H1 (cell line): ENCODE measurements around the gene ADGRV1. TPM values are rescaled to one million over a fixed set of nuclear protein-coding genes. Genes with fewer than 3 reads are reported as not detected.

Experiments
- CTCF ChIA-PET: fragments of 300-600 bp; sonication (Branson Sonifier 250); formaldehyde crosslinking; loops from one replicate; lab custom pipeline; 2021; ENCODE audit not compliant: partially characterized antibody; lab: Charles Lee
- POLR2A ChIA-PET: fragments of 300-600 bp; sonication (Branson Sonifier 250); formaldehyde crosslinking; loops from one replicate; lab custom pipeline; 2021; ENCODE audit warnings: inconsistent platforms; ENCODE audit not compliant: partially characterized antibody; lab: Charles Lee
- DNase-seq, 2 experiments: peaks; one replicate each; pipeline versions ENCODE4 v3.0.0 to v3.0.0-alpha.2; 2010 to 2022; ENCODE audit warnings: low spot score in 2 of 2, low read depth in 1 of 2, mixed read lengths in 1 of 2
- FAIRE-seq: peaks from 2 replicates; lab custom pipeline; 2011; peaks lifted over from hg19 to GRCh38; lab: Jason Lieb, UNC
- H2AFZ ChIP-seq: 2 replicates; pipeline ENCODE4 v1.8.1; 2012; ENCODE audit warnings: low read length, inconsistent platforms
- H2AK5ac ChIP-seq: 2 replicates; pipeline ENCODE4 v1.6.1; 2013; ENCODE audit warnings: low read depth, low read length
- H2BK120ac ChIP-seq: replicated peaks from 2 replicates; pipeline ENCODE3; 2013; ENCODE audit warnings: low read depth, low read length, inconsistent platforms
- H2BK12ac ChIP-seq: 2 replicates; pipeline ENCODE4 v1.6.1; 2013; ENCODE audit warnings: low read depth, low read length
- H2BK15ac ChIP-seq: 2 replicates; pipeline ENCODE4 v1.6.1; 2013; ENCODE audit warnings: low read length
- H2BK20ac ChIP-seq: 2 replicates; pipeline ENCODE4 v1.6.1; 2013; ENCODE audit warnings: low read length
- H2BK5ac ChIP-seq: 2 replicates; pipeline ENCODE4 v1.6.1; 2013; ENCODE audit warnings: low read depth, low read length
- H3K14ac ChIP-seq: 2 replicates; pipeline ENCODE4 v1.6.1; 2013; ENCODE audit warnings: inconsistent platforms; ENCODE audit not compliant: insufficient read length
- H3K18ac ChIP-seq: 2 replicates; pipeline ENCODE4 v1.6.1; 2013; ENCODE audit warnings: low read length; ENCODE audit errors: extremely low read depth
- H3K23ac ChIP-seq: 2 replicates; pipeline ENCODE4 v1.6.1; 2013; ENCODE audit warnings: inconsistent platforms; ENCODE audit not compliant: insufficient read length
- H3K23me2 ChIP-seq: 2 replicates; pipeline ENCODE4 v1.6.1; 2013; ENCODE audit warnings: low read depth, low read length
- H3K27ac ChIP-seq: 2 replicates; pipeline ENCODE4 v1.6.1; 2011; ENCODE audit warnings: low read depth, low read length, inconsistent platforms
- H3K27me3 ChIP-seq, 4 experiments: replicated peaks in 1 of 4; 1 replicate in 1 of 4; 2 replicates in 3 of 4; pipeline versions ENCODE4 v1.6.1 to v1.8.1; 2011 to 2013; ENCODE audit warnings: low read length in 3 of 4, mild to moderate bottlenecking in 3 of 4, inconsistent platforms in 2 of 4, mixed read lengths in 2 of 4, moderate library complexity in 1 of 4; ENCODE audit not compliant: control insufficient read depth in 3 of 4, insufficient read depth in 3 of 4; ENCODE audit errors: extremely low read depth in 1 of 4
- H3K36me3 ChIP-seq, 4 experiments: 2 replicates each; pipeline versions ENCODE4 v1.6.1 to v1.8.1; 2011 to 2013; ENCODE audit warnings: mild to moderate bottlenecking in 4 of 4, low read length in 3 of 4, moderate library complexity in 2 of 4, control low read depth in 1 of 4, inconsistent platforms in 1 of 4; ENCODE audit not compliant: insufficient read depth in 4 of 4, control insufficient read depth in 2 of 4
- H3K4ac ChIP-seq: replicated peaks from 2 replicates; pipeline ENCODE3; 2013; ENCODE audit warnings: low read length, low read depth, mixed read lengths, inconsistent platforms; ENCODE audit not compliant: insufficient read length
- H3K4me1 ChIP-seq, 4 experiments: replicated peaks in 1 of 4; 1 replicate in 1 of 4; 2 replicates in 3 of 4; pipeline versions ENCODE4 v1.6.1 to v1.8.1; 2011 to 2013; ENCODE audit warnings: low read length in 3 of 4, inconsistent platforms in 2 of 4, mixed read lengths in 1 of 4; ENCODE audit not compliant: insufficient read depth in 4 of 4, control insufficient read depth in 3 of 4
- H3K4me2 ChIP-seq, 2 experiments: 2 replicates each; pipeline versions ENCODE4 v1.6.1 to v1.8.1; 2011 to 2013; ENCODE audit warnings: low read depth in 2 of 2, low read length in 2 of 2, control low read depth in 1 of 2, inconsistent platforms in 1 of 2, mild to moderate bottlenecking in 1 of 2; ENCODE audit not compliant: insufficient read depth in 1 of 2
- H3K4me3 ChIP-seq, 4 experiments: fragments of 200-600, 300-600 bp in 1 of 4; sonication (generic), shearing (Covaris generic), sonication (Bioruptor Twin) in 1 of 4; 2 replicates each; pipeline versions ENCODE4 v1.5.1 to v1.8.1; 2011 to 2016; ENCODE audit warnings: low read length in 4 of 4, low read depth in 3 of 4, control low read depth in 2 of 4, inconsistent platforms in 2 of 4, mild to moderate bottlenecking in 2 of 4, mixed read lengths in 1 of 4, moderate library complexity in 1 of 4; ENCODE audit not compliant: insufficient read depth in 2 of 4; ENCODE audit errors: extremely low read depth in 1 of 4
- H3K56ac ChIP-seq: replicated peaks from 2 replicates; pipeline ENCODE3; 2013; ENCODE audit warnings: low read depth, mild to moderate bottlenecking, mixed read lengths, low read length, inconsistent platforms; ENCODE audit not compliant: insufficient read length
- H3K79me1 ChIP-seq: 2 replicates; pipeline ENCODE4 v1.6.1; 2013; ENCODE audit warnings: low read depth, low read length, control low read depth
- H3K79me2 ChIP-seq, 2 experiments: 2 replicates each; pipeline versions ENCODE4 v1.6.1 to v1.8.1; 2012 to 2013; ENCODE audit warnings: low read length in 2 of 2, mild to moderate bottlenecking in 2 of 2, inconsistent platforms in 1 of 2; ENCODE audit not compliant: insufficient read depth in 2 of 2, control insufficient read depth in 1 of 2
- H3K9ac ChIP-seq, 4 experiments: replicated peaks in 1 of 4; 1 replicate in 1 of 4; 2 replicates in 3 of 4; pipeline versions ENCODE4 v1.6.1 to v1.8.1; 2011 to 2013; ENCODE audit warnings: low read depth in 3 of 4, low read length in 3 of 4, control low read depth in 2 of 4, mild to moderate bottlenecking in 2 of 4, moderate library complexity in 2 of 4, inconsistent platforms in 1 of 4; ENCODE audit errors: extremely low read depth in 1 of 4
- H3K9me3 ChIP-seq, 2 experiments: 2 replicates each; pipeline versions ENCODE4 v1.6.1 to v1.8.1; 2012 to 2013; ENCODE audit warnings: mild to moderate bottlenecking in 2 of 2, moderate library complexity in 2 of 2, control low read depth in 1 of 2, inconsistent platforms in 1 of 2, low read depth in 1 of 2, low read length in 1 of 2, mixed read lengths in 1 of 2; ENCODE audit not compliant: insufficient read depth in 2 of 2
- H4K20me1 ChIP-seq, 2 experiments: replicated peaks in 1 of 2; 2 replicates each; pipeline versions ENCODE3 to v1.8.1; 2011 to 2013; ENCODE audit warnings: inconsistent platforms in 2 of 2, low read length in 2 of 2, mild to moderate bottlenecking in 1 of 2; ENCODE audit not compliant: insufficient read depth in 2 of 2, control insufficient read depth in 1 of 2
- H4K5ac ChIP-seq: 2 replicates; pipeline ENCODE4 v1.6.1; 2013; ENCODE audit warnings: low read length, low read depth, mixed read lengths, inconsistent platforms; ENCODE audit not compliant: insufficient read length
- H4K8ac ChIP-seq: 2 replicates; pipeline ENCODE4 v1.8.0; 2013; ENCODE audit warnings: mild to moderate bottlenecking, moderate library complexity, low read length, inconsistent platforms; ENCODE audit not compliant: insufficient read depth; ENCODE audit errors: extremely low read depth
- H4K91ac ChIP-seq: replicated peaks from 2 replicates; pipeline ENCODE3; 2013; ENCODE audit warnings: low read length, mixed read lengths, inconsistent platforms; ENCODE audit not compliant: insufficient read length
- ATF3 ChIP-seq: IDR thresholded peaks from 2 replicates; pipeline ENCODE4 v1.6.1; 2011; ENCODE audit warnings: low read depth, mild to moderate bottlenecking, low read length; ENCODE audit not compliant: insufficient read depth
- HDAC2 ChIP-seq, 2 experiments: fragments of 300-600 bp in 1 of 2; sonication (generic) in 1 of 2; IDR thresholded peaks; 2 replicates each; pipeline ENCODE4 v1.6.1; 2011 to 2012; ENCODE audit warnings: low read depth in 2 of 2, low read length in 2 of 2, mild to moderate bottlenecking in 2 of 2, moderate library complexity in 2 of 2, borderline replicate concordance in 1 of 2, inconsistent platforms in 1 of 2
- RNF2 ChIP-seq: fragments of 200-900, 300-1000 bp; sonication (generic); IDR thresholded peaks from 2 replicates; pipeline ENCODE4 v1.7.1; 2016; ENCODE audit warnings: borderline replicate concordance, low read depth, mild to moderate bottlenecking, antibody characterized with exemption, low read length; ENCODE audit not compliant: poor library complexity, severe bottlenecking; ENCODE audit errors: missing control alignments
- WGBS, 2 experiments: shearing (Covaris generic) in 1 of 2; methylation state at CpG; one replicate each; pipeline versions ENCODE4 v1.1.6 to v1.1.7; 2013 to 2015; ENCODE audit warnings: low lambda C conversion rate in 2 of 2, mixed read lengths in 2 of 2, inconsistent platforms in 1 of 2, low coverage in 1 of 2, missing lambda C conversion rate in 1 of 2; ENCODE audit not compliant: insufficient replicate concordance in 2 of 2, insufficient coverage in 1 of 2, insufficient read length in 1 of 2; ENCODE audit errors: extremely low coverage in 1 of 2, missing lambda C conversion rate in 1 of 2; 5-methylcytosine and 5-hydroxymethylcytosine counted together
- polyA plus RNA-seq, 7 experiments: library from polyadenylated mRNA; depleted of rRNA in 3 of 7; stranded (reverse) in 5 of 7; unstranded in 2 of 7; fragments of >200 nt in 5 of 7; fragments of 200-250 nt in 2 of 7; gene quantifications; 1 replicate in 5 of 7; 2 replicates in 1 of 7; 4 replicates in 1 of 7; pipeline versions ENCODE4 v1.2.1 to v1.2.3, GENCODE V29; 2011 to 2013; ENCODE audit warnings: missing spikeins in 2 of 7, mixed read lengths in 2 of 7
- total RNA-seq: library from RNA; stranded (reverse); fragmentation: NEBNext Ultra II Directional; extraction: Animal tissue kit (Norgen Biotek cat#: 25700); gene quantifications from 2 replicates; pipeline ENCODE4 v1.2.1, GENCODE V29; 2021

Gene ADGRV1
- total and polyA plus RNA-seq, 2 of the 8 experiments (the other 6 are each of a cell fraction or from before 2014, with no cell fraction given) = 53.1 to 62.2 TPM

- WGBS, 2 experiments = 94% methylated on average over 1 of the region's 1 CpG; no CpG with 5 or more reads in 1 of the 2 experiments
- Histone ChIP-seq H3K27me3 (no peaks in the 10 kb centered on the region), H4K8ac (no peak overlapping the region), H3K9ac (no peak overlapping the region), H3K4me1 (peaks cover 0 to 3% (median 0%) of the 10 kb centered on the region in 4 experiments; a peak in 1 of 7 replicates), H2BK5ac (no peak overlapping the region), H3K4me3 (no peak overlapping the region), H4K20me1 (no peaks in the 10 kb centered on the region), H3K36me3 (peaks cover 0 to 3% (median 0%) of the 10 kb centered on the region in 4 experiments; a peak in 2 of 8 replicates), H2BK12ac (no peak overlapping the region), H3K56ac (no peak overlapping the region), H2BK20ac (no peak overlapping the region), H4K5ac (no peak overlapping the region), H4K91ac (no peak overlapping the region), H3K4ac (no peak overlapping the region), H3K14ac (no peak overlapping the region), H3K23me2 (no peaks in the 10 kb centered on the region), H3K18ac (no peak overlapping the region), H3K4me2 (no peak overlapping the region), H2BK120ac (no peak overlapping the region), H3K79me1 (no peaks in the 10 kb centered on the region), H3K9me3 (no peaks in the 10 kb centered on the region), H2AK5ac (no peak overlapping the region), H3K23ac (no peak overlapping the region), H3K79me2 (no peaks in the 10 kb centered on the region), H2AFZ (no peak overlapping the region), H3K27ac (no peak overlapping the region), H2BK15ac (no peak overlapping the region)
- POLR2A ChIA-PET = no interaction called here
- FAIRE-seq (no peak), DNase-seq (no peak)
- TF ChIP-seq ATF3 = no peak
- no peak for TF ChIP-seq RNF2
- TF ChIP-seq HDAC2 (IDR thresholded peaks at IDR 0.05; ENCODE audit: borderline replicate concordance in 1 of 2, low read depth in 2 of 2, low read length in 2 of 2) = no peak
- CTCF ChIA-PET = interaction anchor here (1.0 kb wide), 1 partner anchor 218 kb away, joined by 3 read pairs; no protein-coding TSS in a partner anchor
Observed at GRCh38 chr5:91168859-91169258, 610.3 kb downstream of the ADGRV1 start.
